GM19240 (cell line): ENCODE measurements around the gene DXO.

Experiments used
- DNase-seq: peaks from one replicate; pipeline ENCODE4 v3.0.0; 2011; ENCODE audit warnings: low spot score; ENCODE audit not compliant: insufficient read length

Gene DXO

DNA sequence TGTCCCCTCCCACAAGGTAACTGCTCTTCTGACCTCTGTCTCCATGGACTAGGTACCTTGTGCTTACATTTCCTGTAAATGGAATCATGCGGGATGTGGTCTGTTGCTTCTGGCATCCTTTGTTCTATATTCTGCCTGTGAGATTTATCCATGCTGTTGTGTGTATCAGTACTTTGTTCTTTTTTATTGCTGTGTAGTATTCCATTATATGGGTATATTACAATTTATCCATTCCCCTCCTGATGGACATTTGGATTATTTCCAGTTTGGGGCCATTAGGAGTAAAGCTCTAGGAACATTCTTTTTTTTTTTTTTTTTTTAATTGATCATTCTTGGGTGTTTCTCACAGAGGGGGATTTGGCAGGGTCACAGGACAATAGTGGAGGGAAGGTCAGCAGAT is 41.0 kb downstream of the DXO start:
- no peak for DNase-seq

DNA sequence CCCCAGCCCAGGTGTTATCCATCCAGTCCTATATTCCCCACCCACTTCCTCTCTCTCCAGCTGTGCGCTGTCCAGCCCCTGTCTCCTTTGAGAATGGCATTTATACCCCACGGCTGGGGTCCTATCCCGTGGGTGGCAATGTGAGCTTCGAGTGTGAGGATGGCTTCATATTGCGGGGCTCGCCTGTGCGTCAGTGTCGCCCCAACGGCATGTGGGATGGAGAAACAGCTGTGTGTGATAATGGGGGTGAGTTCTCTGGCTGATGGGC is 43.3 kb downstream of the DXO start:
- DNase-seq = no peak

DNA sequence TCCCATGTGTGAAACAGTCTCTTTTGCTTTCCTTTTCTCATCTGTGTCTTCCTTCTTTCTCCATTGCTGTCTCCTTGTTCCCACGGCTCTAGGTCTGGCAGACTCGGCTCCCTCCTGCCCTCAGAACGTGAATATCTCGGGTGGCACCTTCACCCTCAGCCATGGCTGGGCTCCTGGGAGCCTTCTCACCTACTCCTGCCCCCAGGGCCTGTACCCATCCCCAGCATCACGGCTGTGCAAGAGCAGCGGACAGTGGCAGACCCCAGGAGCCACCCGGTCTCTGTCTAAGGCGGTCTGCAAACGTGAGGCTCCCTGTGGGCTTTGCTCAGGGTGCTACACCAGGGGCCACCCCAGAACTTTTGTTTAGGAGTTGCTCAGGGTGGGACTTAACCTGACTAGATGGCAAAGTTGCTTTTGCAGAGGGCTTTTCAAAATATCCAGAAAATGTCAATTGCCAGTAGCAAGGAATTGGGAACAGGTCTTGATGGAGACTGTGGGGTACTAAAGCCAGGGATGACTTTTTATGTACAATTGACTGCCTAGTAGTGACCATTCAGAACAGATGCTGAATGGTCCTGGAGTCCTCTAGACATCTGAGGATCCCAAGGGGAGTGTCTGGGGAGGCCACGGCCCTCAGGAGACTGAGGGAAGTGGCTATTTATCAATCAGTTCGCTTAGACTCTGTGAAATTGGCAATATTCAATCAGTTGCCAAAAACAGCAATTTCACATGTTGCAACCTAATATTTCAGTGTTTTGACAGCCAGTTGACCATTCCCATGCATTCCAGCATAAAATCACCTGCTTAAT is 43.9 kb downstream of the DXO start:
- no peak for DNase-seq

DNA sequence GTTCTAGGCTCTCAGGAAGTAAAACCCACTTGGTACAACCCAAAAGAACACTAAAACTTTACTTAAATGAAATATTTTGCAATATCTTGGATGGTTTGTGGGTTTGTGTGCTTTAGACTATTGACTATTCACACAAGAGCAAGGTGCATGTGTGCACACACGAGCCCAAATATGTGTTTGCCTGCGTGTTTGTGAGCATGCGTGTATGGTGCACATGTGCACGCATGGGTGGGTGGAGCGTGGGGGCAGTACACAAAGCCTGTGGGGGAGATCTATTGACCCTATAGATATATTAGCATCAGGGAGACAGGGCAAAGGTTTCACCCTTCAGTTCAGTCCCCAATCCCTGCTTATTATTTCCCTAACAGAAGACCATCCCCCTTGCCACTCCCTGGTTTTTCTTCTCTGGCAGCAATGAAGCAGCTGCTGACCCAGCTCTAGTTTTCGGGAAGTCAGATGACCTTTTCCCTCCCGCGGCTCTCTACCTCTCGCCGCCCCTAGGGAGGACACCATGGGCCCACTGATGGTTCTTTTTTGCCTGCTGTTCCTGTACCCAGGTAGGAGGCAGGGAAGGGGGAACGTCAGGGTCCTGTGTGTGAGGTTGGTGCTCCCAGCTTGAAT is 44.6 kb downstream of the DXO start, which contains the start of gene C2:
Gene C2 (plus strand): TSS at position 476 of the 621 bp plus-strand sequence. CDS start 36 bp downstream, at position 512.
- no peak for DNase-seq

DNA sequence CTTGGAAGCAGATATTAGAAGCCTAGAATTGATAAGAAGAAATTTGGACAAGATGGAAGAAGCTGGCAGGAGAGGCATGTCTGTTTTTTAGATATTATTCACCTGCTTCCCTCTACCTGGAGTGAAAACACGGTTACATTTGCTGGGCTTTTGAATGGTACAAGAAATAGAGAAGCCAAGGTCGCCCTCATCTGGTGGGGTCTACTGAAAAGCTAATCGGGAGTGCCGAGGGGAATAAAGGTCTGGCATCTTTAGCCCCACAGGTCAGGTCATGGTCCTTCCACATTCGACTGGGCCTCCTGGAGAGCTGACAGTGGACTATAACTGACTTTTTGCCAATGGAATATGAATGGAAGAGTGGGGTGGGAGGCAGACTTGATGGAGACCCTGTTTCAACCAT is 49.0 kb downstream of the DXO start:
- DNase-seq = no peak

DNA sequence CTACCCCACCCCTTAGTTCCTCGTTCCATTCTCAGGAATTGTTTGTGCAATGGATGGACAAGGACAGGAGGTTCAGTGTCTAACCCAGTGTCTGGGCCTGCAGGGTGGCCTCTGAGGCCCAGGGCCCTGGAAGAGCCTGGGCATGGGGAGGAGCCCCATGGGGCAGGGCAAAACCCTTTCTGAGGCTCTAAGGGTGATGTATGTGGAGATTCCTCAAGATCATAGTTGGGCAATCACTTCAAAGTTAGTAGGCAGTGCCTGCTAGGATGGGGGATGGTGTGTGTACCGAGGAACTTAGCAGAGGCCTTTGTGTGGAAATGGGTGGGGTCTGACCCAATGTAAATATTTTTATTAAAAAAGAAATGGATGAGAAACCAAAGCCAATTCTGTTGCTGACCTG is 51.1 kb downstream of the DXO start:
- DNase-seq = no peak
